GM19463 (cell line): ENCODE measurements around the gene POLR1B.
"Not testable (repeated sequence)": the region's sequence is repeated elsewhere in the genome, so short reads cannot be mapped to it uniquely, and the experiment has no call there.

ENCODE experiments used
- ATAC-seq: cut with Tn5 transposase; IDR thresholded peaks from one replicate; pipeline ENCODE4 v1.9.1; 2021; ENCODE audit warnings: mild to moderate bottlenecking, moderate library complexity; ENCODE audit not compliant: unreplicated experiment

POLR1B gene, protein sequence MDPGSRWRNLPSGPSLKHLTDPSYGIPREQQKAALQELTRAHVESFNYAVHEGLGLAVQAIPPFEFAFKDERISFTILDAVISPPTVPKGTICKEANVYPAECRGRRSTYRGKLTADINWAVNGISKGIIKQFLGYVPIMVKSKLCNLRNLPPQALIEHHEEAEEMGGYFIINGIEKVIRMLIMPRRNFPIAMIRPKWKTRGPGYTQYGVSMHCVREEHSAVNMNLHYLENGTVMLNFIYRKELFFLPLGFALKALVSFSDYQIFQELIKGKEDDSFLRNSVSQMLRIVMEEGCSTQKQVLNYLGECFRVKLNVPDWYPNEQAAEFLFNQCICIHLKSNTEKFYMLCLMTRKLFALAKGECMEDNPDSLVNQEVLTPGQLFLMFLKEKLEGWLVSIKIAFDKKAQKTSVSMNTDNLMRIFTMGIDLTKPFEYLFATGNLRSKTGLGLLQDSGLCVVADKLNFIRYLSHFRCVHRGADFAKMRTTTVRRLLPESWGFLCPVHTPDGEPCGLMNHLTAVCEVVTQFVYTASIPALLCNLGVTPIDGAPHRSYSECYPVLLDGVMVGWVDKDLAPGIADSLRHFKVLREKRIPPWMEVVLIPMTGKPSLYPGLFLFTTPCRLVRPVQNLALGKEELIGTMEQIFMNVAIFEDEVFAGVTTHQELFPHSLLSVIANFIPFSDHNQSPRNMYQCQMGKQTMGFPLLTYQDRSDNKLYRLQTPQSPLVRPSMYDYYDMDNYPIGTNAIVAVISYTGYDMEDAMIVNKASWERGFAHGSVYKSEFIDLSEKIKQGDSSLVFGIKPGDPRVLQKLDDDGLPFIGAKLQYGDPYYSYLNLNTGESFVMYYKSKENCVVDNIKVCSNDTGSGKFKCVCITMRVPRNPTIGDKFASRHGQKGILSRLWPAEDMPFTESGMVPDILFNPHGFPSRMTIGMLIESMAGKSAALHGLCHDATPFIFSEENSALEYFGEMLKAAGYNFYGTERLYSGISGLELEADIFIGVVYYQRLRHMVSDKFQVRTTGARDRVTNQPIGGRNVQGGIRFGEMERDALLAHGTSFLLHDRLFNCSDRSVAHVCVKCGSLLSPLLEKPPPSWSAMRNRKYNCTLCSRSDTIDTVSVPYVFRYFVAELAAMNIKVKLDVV

DNA sequence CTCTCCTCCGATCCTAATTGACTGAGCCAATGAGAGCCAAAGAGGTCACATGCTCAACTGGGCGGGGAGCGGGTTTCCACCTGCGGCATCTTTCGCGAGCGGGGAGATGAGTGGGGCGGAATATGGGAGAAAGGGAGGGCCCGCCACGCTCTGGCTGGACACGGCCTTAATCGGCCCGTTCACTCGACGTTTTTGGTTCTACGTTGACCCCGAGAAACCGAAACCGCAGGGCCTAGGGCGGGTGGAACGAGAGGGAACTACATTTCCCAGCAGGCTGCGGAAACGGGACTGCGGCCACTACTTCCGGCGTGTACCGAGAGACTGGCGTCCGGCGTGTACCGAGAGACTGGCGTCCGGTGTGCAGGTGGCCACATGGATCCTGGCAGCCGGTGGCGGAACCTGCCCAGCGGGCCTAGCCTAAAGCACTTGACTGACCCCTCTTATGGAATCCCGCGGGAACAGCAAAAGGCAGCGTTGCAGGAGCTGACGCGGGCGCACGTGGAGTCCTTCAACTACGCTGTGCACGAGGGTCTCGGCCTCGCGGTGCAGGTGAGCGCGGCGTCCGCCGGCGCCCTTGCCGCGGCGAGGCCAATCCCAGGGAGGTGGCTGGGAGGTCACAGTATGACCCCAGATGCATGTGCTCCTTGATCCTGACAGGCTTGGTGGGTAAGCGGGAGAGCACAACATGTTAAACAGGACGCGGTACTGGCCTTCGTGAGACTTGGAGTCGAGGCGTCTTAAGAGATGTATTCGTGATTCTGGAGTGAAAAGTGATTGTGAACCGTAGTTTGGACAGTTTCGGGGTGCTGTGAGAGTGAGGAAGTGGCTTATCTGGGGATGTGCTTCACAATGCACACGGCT is at the start of gene POLR1B:
TSS of gene POLR1B (plus strand) at position 343 of the 861 bp plus-strand sequence. CDS start at position 373, 30 bp downstream.
- peak; percentile 76 for ATAC-seq

DNA sequence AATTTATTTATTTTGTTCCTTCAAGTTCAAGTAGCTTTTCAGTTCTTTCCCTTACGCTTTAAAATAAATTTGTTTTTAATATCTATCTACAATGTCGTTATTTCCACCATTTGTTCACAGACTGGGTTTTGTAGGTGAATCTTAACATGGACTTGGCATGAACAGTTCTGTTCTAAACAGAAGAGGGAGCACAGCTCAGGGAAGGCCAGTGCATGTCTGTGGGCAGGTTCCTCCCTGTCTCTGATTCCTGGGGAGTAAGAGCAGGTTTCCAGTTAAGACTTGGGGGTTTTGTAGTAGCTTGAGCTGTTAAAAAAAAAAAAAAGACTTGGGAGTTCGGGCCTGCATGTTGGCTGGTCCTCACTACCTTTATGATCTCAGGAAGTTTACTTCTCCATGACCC is 49.2 kb upstream of the POLR1B start:
- no peak for ATAC-seq

DNA sequence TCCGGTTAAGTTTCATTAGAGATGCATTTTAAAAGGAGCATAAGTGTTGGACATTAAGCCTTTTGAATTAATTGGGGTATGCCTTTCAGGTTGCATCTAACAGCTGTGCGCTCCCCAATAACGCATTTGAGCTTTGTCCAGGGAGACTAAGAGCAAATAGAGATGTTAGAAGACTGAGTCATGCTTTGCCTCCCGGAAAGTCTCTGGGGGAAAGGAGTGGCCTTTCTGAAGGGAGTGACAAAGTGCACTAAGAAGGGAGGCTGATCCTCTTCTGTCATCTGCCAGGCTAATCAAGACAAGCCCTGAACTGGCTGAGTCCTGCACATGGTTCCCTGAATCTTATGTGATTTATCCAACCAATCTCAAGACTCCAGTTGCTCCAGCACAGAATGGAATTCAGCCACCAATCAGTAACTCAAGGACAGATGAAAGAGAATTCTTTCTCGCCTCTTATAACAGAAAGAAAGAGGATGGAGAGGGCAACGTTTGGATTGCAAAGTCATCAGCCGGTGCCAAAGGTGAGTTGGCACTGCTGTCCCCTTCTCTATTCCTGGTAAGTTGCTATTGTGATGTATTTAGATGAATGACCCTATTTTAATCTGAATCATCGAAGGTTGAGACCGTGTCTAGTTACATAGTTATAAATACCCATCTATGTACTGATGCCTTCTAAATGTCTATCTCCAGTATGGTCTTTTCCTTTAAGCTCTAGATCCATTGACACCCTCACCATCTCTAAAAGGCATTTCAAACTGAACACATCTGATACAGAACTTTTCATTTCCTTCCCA is 48.2 kb upstream of the POLR1B start:
- no peak for ATAC-seq

DNA sequence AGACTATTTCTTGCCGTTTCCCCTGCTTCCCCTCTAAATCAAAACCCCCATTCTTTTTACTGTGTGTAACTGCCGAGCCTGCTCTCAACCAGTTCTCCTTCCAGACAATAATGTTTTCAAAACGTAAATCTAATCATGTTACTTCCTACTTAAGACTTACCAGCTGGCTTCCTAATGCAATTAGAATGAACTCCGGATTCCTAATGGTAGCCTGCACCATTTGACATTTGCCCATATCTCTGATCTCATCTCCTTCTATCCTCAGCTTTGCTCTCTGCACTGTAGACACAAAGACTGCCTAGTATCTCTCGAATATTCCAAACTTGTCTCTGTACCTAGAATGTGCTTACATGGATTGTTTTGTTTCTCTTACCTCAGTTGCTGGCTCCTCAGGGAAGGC is 47.4 kb upstream of the POLR1B start:
- no peak for ATAC-seq

DNA sequence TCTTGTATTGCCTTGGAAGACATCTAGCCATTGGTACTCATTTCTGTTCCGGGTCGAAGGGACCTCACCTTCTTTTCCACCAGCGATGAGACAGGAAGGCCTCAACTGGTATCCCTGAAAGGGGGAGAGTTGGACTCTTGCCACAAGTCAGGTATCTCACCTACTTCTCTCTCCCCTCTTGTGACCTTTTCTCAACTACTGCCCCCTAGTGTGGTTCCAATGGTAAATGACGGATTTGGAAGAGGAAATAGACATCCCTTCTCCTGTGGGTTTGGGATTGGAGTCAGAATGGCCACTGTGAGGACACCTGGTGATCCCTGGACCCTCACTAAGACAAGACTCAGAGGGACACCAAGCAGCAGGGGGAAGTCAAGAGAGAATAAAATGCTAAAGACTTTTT is 46.4 kb upstream of the POLR1B start:
- ATAC-seq = not testable (repeated sequence)

DNA sequence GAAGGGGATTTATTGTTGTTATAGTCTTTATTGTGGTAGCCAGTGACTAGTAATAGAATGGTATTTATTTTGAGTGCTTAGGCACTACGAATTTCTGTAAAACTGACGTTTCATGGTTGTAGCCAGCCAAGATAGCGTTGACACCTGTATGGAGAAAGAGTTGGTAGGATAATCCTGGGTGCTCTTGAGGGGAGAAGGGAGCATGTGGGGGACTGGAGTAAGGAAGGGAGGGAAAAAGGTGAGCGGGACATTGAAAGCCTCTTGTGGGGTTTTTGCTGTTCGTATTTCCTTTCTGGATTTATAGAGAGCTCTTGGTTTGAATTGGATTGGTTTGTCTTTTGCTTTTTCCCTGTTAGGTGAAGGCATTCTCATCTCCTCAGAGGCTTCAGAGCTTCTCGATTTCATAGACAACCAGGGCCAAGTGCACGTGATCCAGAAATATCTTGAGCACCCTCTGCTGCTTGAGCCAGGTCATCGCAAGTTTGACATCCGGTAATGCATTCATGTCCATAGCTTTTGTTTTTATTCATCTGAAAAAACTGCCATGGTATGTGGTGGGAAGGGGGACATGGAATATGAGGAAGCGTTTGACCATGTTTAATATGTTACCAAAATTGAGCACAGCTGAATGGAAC is 41.3 kb upstream of the POLR1B start:
- ATAC-seq = peak; percentile 45

DNA sequence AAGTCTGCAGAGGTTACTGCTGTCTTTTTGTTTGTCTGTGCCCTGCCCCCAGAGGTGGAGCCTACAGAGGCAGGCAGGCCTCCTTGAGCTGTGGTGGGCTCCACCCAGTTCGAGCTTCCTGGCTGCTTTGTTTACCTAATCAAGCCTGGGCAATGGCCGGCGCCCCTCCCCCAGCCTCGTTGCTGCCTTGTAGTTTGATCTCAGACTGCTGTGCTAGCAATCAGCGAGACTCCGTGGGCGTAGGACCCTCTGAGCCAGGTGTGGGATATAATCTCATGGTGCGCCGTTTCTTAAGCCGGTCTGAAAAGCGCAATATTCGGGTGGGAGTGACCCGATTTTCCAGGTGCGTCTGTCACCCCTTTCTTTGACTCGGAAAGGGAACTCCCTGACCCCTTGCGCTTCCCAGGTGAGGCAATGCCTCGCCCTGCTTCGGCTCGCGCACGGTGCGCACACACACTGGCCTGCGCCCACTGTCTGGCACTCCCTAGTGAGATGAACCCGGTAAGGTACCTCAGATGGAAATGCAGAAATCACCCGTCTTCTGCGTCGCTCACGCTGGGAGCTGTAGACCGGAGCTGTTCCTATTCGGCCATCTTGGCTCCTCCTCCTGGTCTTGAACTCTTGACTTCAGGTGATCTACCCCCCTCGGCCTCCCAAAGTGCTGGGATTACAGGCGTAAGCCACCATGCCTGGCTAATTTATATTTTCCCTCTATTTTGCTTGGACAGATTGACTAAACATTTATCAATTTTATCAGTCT is 32.8 kb upstream of the POLR1B start:
- ATAC-seq = not testable (repeated sequence)

DNA sequence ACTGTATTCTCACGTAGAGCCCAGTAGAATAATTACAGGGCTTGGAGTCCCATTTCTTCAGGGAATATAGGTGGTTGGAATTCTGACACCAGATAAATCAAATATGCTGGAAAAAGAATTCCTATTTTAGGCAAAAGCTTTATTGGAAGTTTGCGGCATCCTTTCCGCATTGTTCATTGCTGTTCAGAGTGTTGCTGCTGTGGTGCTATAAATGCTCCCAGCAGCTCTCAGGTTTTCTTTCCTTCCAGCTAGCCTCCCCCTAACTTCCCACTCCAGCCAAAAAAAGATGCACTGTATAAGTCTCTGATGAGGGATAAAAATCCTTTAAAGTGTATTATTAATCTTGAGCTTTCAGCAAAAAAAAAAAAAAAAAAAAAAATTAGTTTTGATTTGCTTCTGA is 25.5 kb upstream of the POLR1B start:
- ATAC-seq = no peak

DNA sequence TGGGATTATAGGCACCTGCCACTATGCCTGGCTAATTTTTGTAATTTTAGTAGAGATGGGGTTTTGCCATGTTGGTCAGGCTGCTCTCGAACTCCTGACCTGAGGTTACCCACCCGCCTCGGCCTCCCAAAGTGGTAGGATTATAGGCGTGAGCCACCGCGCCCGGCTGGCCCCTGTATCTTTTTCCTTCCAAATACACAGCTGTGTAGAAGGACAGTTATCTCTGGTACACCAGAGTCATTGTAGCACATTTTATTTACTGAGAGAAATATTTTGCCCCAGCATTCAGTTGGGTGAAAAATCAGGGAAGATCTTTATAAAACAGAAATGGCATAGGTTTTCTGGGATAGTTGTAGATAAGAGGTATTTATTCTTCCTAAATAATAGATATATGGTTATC is 23.5 kb upstream of the POLR1B start:
- no peak for ATAC-seq

DNA sequence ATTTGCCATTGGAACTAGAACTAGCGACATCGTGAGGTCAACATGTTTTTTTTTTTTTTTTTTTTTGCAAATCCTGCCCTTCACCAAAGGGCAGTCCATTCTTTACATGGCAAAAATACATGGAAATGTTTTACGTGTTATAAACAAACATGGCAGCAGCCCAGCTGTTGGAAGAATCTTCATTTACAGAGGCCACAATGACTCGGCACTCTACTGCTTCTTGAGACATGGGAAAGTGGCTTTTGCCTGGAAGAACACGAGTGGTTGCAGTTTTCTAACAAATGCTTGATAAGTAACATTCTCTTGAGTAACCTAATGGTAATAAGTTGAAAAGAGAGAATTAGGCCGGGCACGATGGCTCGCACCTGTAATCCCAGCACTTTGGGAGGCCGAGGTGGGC is 22.8 kb upstream of the POLR1B start:
- ATAC-seq = no peak

DNA sequence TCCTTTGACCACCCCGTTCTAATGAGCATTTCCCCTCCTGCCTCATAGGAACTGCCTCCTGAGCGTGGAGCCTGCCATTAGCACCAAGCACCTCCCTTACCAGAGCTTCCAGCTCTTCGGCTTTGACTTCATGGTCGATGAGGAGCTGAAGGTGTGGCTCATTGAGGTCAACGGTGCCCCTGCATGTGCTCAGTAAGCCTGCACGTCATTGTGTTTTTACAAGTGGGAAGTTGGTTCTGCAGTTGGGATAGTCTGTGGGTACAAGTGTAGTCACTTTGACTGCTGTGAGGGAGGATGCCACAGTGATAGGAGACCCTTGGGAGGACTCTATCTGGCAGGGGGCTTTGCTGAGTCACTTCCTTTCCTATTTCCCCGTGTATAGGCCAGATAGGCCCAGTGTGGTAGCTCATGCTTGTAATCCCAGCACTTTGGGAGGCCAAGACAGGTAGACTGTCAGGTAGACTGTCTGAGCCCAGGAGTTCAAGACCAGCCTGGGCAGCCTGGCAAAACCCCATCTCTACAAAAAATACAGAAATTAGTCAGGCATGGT is 22.0 kb upstream of the POLR1B start:
- no peak for ATAC-seq

DNA sequence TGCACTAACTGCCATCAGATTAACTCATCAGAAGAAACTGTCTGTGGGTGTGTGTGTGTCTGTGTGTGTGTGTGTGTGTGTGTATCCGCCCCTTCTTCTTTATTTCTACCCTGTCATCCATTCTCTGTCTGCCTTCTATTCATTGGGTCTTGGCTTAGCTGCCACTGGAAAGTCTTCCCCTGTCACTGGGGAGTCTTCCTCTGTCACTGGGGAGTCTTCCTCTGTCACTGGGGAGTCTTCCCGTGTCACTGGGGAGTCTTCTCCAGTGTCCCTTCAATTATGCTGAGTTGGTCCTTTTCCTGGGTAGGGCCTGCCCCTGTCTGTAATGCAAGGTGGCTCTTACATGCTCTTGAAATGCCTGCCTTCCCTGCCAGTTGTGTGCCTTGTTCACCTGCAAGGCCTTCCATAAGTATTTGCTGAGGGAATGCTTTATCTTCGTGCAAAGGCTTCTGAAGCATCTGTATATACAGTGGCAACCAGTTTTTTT is 18.9 kb upstream of the POLR1B start:
- ATAC-seq = no peak

DNA sequence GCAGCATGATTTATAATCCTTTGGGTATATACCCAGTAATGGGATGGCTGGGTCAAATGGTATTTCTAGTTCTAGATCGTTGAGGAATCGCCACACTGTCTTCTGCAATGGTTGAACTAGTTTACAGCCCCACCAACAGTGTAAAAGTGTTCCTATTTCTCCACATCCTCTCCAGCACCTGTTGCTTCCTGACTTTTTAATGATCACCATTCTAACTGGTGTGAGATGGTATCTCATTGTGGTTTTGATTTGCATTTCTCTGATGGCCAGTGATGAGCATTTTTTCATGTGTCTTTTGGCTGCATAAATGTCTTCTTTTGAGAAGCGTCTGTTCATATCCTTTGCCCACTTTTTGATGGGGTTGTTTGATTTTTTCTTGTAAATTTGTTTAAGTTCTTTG is 18.0 kb upstream of the POLR1B start:
- ATAC-seq = not testable (repeated sequence)

DNA sequence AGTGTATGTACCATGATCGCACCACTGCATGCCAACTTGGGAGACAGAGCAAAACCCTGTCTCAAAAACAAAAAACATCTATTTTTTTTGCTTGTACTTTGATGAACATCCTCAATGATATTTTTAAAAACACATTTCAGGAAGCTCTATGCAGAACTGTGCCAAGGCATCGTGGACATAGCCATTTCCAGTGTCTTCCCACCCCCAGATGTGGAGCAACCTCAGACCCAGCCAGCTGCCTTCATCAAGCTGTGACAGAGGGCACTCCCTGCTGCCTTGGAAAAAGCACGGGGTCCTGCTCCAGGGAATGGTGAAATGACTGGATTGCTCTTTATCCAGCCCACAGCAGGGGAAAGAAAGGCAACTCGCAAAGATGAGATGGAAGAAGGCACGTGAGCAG is 13.7 kb upstream of the POLR1B start:
- ATAC-seq = no peak

DNA sequence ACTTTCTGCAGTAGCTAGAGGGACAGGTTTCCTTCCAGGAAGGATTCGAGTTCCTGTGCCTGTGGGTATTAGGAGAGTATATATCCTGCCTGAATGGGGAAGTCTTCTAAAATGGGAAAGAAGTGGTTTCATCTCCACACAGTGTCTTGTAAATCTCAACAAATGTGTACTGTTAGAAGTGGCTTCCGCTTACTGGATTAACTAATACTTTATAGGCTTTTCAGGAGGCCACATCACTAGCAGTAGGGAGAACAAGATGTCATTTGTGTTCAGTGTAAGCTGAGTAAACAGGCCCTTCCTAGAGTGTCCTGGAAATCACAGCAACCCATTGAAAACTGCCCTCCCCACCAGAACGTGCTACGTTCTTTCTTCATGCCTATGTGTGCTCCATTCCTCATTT is 12.5 kb upstream of the POLR1B start:
- no peak for ATAC-seq

DNA sequence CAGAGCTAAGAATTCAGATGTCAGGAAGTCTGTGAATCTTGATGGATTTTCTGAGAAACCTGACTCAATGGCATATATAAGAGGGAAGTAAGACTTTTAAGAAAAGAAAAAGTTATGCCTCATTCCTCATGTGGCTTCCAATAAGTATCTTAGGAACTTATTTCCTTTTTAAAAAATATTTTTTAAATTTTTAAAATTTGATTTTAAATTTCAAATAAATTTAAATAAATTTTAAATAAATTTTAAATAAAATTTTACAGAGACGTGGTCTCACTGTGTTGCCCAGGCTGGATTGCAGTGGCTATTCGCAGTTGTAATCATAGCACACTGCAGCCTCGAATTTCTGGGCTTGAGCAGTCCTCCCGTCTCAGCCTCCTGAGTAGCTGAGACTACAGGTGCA is 11.5 kb upstream of the POLR1B start:
- no peak for ATAC-seq

DNA sequence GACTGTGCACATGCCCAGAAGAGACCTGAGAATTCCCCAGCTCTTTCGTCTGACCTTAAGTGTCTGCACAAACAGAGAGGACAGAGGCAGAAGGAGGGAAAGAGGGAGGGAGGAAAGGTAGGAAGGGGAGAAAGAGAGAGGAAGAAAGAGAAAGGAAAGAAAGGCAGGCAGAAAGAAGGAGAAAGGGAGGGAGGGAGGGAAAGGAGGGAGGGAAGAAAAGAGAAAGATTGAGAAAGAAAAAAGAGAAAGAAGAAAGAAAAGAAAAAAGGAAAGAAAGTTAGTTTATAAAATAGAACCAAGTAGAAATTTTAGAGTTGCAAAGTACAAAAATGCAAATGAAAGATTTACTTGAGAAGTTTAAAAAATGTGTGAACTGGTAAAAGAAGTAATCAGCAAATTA is 7.4 kb upstream of the POLR1B start:
- no peak for ATAC-seq

DNA sequence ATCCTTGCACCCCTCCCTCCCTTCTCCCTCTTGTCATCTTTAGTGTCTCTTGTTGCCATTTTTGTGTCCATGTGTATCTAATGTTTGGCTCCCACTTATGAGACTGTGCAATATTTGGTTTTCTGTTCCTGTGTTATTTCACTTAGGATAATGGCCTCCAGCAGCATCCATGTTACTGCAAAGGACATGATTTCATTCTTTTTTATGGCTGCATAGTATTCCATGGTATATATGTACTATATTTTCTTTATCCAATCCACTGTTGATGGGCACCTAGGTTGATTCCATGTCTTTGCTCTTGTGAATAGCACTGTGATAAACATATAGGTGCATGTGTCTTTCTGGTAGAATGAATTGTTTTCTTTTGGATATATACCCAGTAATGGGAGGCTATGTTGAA is 5.6 kb upstream of the POLR1B start:
- ATAC-seq = not testable (repeated sequence)
